Measurements from ENCODE around the gene BCAR3.

DNA sequence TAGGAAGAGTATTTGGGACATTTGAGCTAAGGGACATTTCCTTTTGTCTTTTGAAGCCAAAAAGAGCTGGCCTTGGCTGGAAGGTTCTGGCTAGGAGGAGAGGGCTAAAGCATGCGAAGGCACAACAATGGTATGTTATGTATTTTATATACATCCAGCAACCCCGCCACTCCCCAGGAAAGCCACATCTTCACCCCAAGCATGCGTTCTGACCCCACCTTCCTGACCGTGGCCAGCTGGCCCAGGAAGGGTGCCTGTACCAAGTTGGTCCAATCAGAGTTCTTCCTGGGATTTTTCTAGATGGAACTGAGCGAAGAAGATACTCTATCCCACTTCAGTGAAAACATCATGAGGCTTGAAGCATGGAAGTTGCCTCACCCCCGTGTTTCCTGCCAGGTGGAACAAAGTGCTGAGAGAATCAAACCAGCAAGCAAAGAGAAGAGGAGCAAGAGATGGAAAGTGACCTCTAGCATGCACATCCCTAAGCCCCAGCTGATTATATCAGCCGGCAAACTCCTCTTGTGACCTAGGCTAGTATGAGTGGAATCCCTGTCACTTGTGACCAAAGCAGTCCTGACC is 82.7 kb downstream of the BCAR3 start:
- TF ChIP-seq POLR2A (IDR thresholded peaks at IDR 0.05) = no peak
- TF ChIP-seq, protein P1, sequence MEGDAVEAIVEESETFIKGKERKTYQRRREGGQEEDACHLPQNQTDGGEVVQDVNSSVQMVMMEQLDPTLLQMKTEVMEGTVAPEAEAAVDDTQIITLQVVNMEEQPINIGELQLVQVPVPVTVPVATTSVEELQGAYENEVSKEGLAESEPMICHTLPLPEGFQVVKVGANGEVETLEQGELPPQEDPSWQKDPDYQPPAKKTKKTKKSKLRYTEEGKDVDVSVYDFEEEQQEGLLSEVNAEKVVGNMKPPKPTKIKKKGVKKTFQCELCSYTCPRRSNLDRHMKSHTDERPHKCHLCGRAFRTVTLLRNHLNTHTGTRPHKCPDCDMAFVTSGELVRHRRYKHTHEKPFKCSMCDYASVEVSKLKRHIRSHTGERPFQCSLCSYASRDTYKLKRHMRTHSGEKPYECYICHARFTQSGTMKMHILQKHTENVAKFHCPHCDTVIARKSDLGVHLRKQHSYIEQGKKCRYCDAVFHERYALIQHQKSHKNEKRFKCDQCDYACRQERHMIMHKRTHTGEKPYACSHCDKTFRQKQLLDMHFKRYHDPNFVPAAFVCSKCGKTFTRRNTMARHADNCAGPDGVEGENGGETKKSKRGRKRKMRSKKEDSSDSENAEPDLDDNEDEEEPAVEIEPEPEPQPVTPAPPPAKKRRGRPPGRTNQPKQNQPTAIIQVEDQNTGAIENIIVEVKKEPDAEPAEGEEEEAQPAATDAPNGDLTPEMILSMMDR (IDR thresholded peaks at IDR 0.05 in 4 of 5, conservative IDR thresholded peaks at IDR 0.05 in 1 of 5) = no peak

All from gastrocnemius medialis (tissue), 4 donors.